CD14-positive monocyte (primary cell): Measurements from ENCODE around the gene NQO1. TPM values are rescaled to one million over a fixed set of nuclear protein-coding genes. Genes with fewer than 3 reads are reported as not detected.

Source experiments
- DNase-seq, 3 donors: peaks; one replicate each; pipeline ENCODE4 v3.0.0-alpha.2; 2011 to 2022
- H2AFZ ChIP-seq: 2 replicates; pipeline ENCODE4 v1.6.0; 2012; ENCODE audit warnings: mild to moderate bottlenecking, low read depth, low read length, inconsistent platforms; ENCODE audit not compliant: insufficient read depth, poor library complexity, severe bottlenecking
- H3K27ac ChIP-seq, 2 donors: 1 replicate in 1 of 2; 2 replicates in 1 of 2; pipeline ENCODE4 v1.5.1; 2012 to 2013; ENCODE audit warnings: low read length in 2 of 2, control low read depth in 1 of 2, inconsistent platforms in 1 of 2, low read depth in 1 of 2, mild to moderate bottlenecking in 1 of 2
- H3K27me3 ChIP-seq, 2 donors: one replicate each; pipeline versions ENCODE4 v1.6.0 to v1.6.1; 2011 to 2013; ENCODE audit warnings: low read length in 2 of 2; ENCODE audit not compliant: control insufficient read depth in 2 of 2, insufficient read depth in 2 of 2
- H3K36me3 ChIP-seq, 2 donors: replicated peaks in 1 of 2; 1 replicate in 1 of 2; 2 replicates in 1 of 2; pipeline versions ENCODE4 v1.5.1 to v1.6.1; 2012 to 2013; ENCODE audit warnings: low read length in 2 of 2, control low read depth in 1 of 2, inconsistent platforms in 1 of 2, mild to moderate bottlenecking in 1 of 2; ENCODE audit not compliant: insufficient read depth in 2 of 2, control insufficient read depth in 1 of 2
- H3K4me1 ChIP-seq, 2 donors: 1 replicate in 1 of 2; 2 replicates in 1 of 2; pipeline versions ENCODE4 v1.5.1 to v1.6.1; 2012 to 2013; ENCODE audit warnings: low read length in 2 of 2, control low read depth in 1 of 2, inconsistent platforms in 1 of 2, mild to moderate bottlenecking in 1 of 2, moderate library complexity in 1 of 2; ENCODE audit not compliant: insufficient read depth in 2 of 2, control insufficient read depth in 1 of 2
- H3K4me2 ChIP-seq: replicated peaks from 2 replicates; pipeline ENCODE3; 2012; ENCODE audit warnings: low read length, moderate library complexity, mild to moderate bottlenecking; ENCODE audit not compliant: poor library complexity, severe bottlenecking; ENCODE audit errors: extremely low read depth
- H3K4me3 ChIP-seq, 3 experiments: fragments of 200-600 bp in 1 of 3; sonication (generic) in 1 of 3; replicated peaks in 1 of 3; 1 replicate in 2 of 3; 2 replicates in 1 of 3; pipeline ENCODE4 v1.5.1; 2011 to 2013; ENCODE audit warnings: low read length in 3 of 3, mild to moderate bottlenecking in 3 of 3, control low read depth in 2 of 3, low read depth in 2 of 3, inconsistent platforms in 1 of 3, moderate library complexity in 1 of 3
- H3K79me2 ChIP-seq: 2 replicates; pipeline ENCODE4 v1.6.0; 2012; ENCODE audit warnings: mild to moderate bottlenecking, control low read depth, inconsistent platforms, low read length, moderate library complexity; ENCODE audit not compliant: insufficient read depth
- H3K9ac ChIP-seq: 2 replicates; pipeline ENCODE4 v1.6.0; 2017; ENCODE audit warnings: low read length, mild to moderate bottlenecking; ENCODE audit not compliant: insufficient read depth, poor library complexity, severe bottlenecking
- H3K9me3 ChIP-seq, 2 donors: replicated peaks in 1 of 2; 1 replicate in 1 of 2; 2 replicates in 1 of 2; pipeline versions ENCODE4 v1.5.1 to v1.6.1; 2012 to 2013; ENCODE audit warnings: low read length in 2 of 2, control low read depth in 1 of 2; ENCODE audit not compliant: control insufficient read depth in 1 of 2, insufficient read depth in 1 of 2
- H4K20me1 ChIP-seq: 2 replicates; pipeline ENCODE4 v1.6.0; 2012; ENCODE audit warnings: mild to moderate bottlenecking, low read length, control low read depth, moderate library complexity; ENCODE audit not compliant: insufficient read depth
- H3K27ac Mint-ChIP-seq, 7 donors: one replicate each; pipeline ENCODE4 v1.8.0; 2020; ENCODE audit warnings: mild to moderate bottlenecking in 7 of 7, mixed read lengths in 7 of 7, moderate library complexity in 6 of 7, inconsistent platforms in 2 of 7
- H3K27me3 Mint-ChIP-seq, 3 donors: one replicate each; pipeline ENCODE4 v1.8.0; 2021 to 2022; ENCODE audit warnings: low read depth in 3 of 3, mild to moderate bottlenecking in 3 of 3, mixed read lengths in 3 of 3, moderate library complexity in 3 of 3, inconsistent platforms in 1 of 3
- H3K36me3 Mint-ChIP-seq, 2 donors: one replicate each; pipeline ENCODE4 v1.8.0; 2020; ENCODE audit warnings: mixed read lengths in 2 of 2, inconsistent platforms in 1 of 2, mild to moderate bottlenecking in 1 of 2
- H3K4me1 Mint-ChIP-seq: one replicate; pipeline ENCODE4 v1.8.0; 2020; ENCODE audit warnings: mild to moderate bottlenecking, mixed read lengths
- H3K4me3 Mint-ChIP-seq, 2 donors: one replicate each; pipeline ENCODE4 v1.8.0; 2020; ENCODE audit warnings: mild to moderate bottlenecking in 2 of 2, mixed read lengths in 2 of 2, moderate library complexity in 1 of 2
- H3K9me3 Mint-ChIP-seq, 7 donors: one replicate each; pipeline ENCODE4 v1.8.0; 2020 to 2022; ENCODE audit warnings: mixed read lengths in 7 of 7, mild to moderate bottlenecking in 6 of 7, moderate library complexity in 6 of 7, inconsistent platforms in 2 of 7
- WGBS: methylation state at CpG from one replicate; pipeline ENCODE4 v1.1.5; 2013; ENCODE audit warnings: missing lambda C conversion rate; ENCODE audit not compliant: insufficient coverage; 5-methylcytosine and 5-hydroxymethylcytosine counted together
- intact Hi-C, 2 donors: fragments of 100-400 bp; cut with micrococcal nuclease; formaldehyde crosslinking; loops; one replicate each; pipeline versions ENCODE4 v1.15.0 to v1.15.1; 2023
- polyA plus RNA-seq, 3 donors: library from polyadenylated mRNA; depleted of rRNA in 1 of 3; unstranded in 2 of 3; stranded (reverse) in 1 of 3; fragments of 300-500 nt in 2 of 3; fragments of >200 nt in 1 of 3; fragmentation: Illumina TruSeq in 2 of 3; gene quantifications; 1 replicate in 2 of 3; 2 replicates in 1 of 3; pipeline ENCODE4 v1.2.3, GENCODE V29; 2012 to 2021
- TF ChIP-seq, protein P1 (sequence below): fragments of 200-600 bp; IDR thresholded peaks from one replicate; pipeline ENCODE4 v1.8.0; 2022; ENCODE audit warnings: antibody characterized with exemption, mild to moderate bottlenecking

The NQO1 gene
- polyA plus RNA-seq, 3 donors = 0.51 to 3.9 (median 3.0) TPM

DNA sequence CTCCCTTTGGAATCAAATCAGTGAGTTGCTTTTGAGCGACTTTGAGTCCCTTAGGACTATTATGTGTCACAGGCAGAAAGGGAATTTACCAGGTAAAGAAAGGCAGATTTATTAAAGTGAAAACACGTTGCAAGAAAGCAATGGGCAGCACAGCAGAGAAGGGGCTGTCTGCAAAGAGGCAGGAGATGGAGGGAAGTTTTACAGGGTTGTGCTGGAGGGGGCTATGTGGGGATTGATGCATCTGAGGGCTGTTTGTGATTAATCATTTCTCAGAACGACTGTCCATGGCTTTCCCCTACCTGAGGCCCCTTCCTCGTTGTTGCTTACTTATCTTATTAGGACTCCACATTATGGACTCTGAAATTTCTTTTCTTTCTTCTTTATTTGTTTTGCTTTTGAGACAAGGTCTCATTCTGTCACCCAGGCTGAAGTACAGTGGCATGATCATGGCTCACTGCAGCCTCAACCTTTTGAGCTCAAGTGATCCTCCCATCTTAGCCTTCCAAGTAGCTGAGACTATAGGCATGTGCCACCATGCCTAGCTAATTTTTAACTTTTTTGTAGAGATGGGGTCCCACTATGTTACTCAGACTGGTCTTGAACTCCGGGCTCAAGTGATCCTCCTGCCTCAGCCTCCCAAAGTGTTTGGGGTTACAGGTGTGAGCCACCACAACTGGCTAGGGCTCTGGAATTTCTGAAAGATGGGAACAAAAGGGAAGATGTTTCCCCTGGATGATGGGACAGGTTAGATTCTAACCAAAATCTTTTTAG, 41.3 kb upstream of the NQO1 start:
- peaks cover 12 to 20% of the 10 kb centered on the region in 2 donors for H3K36me3 Mint-ChIP-seq
- H3K27ac Mint-ChIP-seq = peak overlapping the region in 1 of 7 donors; percentile 15
- Histone ChIP-seq H3K9me3 (no peaks in the 10 kb centered on the region), H2AFZ (no peak overlapping the region), H3K36me3 (no peaks in the 10 kb centered on the region), H3K9ac (no peak overlapping the region), H3K4me1 (peaks cover 10 to 16% of the 10 kb centered on the region in 2 donors), H3K27me3 (no peaks in the 10 kb centered on the region), H3K79me2 (peaks cover 100% of the 10 kb centered on the region), H4K20me1 (peaks cover 94% of the 10 kb centered on the region), H3K4me2 (no peak overlapping the region), H3K27ac (no peak overlapping the region), H3K4me3 (no peak overlapping the region)
- 100% methylated on average over 4 of the region's 5 CpGs for WGBS
- H3K4me1 Mint-ChIP-seq = peaks cover 38% of the 10 kb centered on the region
- TF ChIP-seq, protein P1, sequence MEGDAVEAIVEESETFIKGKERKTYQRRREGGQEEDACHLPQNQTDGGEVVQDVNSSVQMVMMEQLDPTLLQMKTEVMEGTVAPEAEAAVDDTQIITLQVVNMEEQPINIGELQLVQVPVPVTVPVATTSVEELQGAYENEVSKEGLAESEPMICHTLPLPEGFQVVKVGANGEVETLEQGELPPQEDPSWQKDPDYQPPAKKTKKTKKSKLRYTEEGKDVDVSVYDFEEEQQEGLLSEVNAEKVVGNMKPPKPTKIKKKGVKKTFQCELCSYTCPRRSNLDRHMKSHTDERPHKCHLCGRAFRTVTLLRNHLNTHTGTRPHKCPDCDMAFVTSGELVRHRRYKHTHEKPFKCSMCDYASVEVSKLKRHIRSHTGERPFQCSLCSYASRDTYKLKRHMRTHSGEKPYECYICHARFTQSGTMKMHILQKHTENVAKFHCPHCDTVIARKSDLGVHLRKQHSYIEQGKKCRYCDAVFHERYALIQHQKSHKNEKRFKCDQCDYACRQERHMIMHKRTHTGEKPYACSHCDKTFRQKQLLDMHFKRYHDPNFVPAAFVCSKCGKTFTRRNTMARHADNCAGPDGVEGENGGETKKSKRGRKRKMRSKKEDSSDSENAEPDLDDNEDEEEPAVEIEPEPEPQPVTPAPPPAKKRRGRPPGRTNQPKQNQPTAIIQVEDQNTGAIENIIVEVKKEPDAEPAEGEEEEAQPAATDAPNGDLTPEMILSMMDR = no peak
- intact Hi-C loops = no loop called here
- H3K4me3 Mint-ChIP-seq = no peak overlapping the region
- no peaks in the 10 kb centered on the region for H3K27me3 Mint-ChIP-seq
- no peaks in the 10 kb centered on the region for H3K9me3 Mint-ChIP-seq
- DNase-seq = no peak

DNA sequence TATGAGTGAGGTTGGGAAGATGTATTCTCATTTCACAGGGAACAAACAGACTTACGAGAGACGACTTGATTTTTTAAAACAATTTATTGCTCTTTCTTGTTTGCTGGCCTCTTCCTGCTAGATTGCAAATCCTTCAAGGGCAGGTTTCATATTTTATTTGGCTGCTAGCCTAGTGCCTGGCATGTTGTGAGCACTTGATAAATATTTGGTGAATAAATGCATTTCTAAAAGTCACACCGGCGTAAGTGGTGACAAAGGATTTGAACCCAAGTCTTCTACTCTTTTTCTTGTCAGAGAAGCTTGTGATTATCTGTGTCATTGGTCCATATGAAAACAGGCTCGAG, 37.2 kb upstream of the NQO1 start:
- H3K4me3 Mint-ChIP-seq = peak overlapping the region; percentile 94 to 98
- Histone ChIP-seq H2AFZ (no peak overlapping the region), H3K36me3 (no peaks in the 10 kb centered on the region), H3K79me2 (peaks cover 70% of the 10 kb centered on the region), H3K27me3 (no peaks in the 10 kb centered on the region), H3K4me1 (peaks cover 13 to 20% of the 10 kb centered on the region in 2 donors), H4K20me1 (peaks cover 54% of the 10 kb centered on the region), H3K4me2 (peak overlapping the region; percentile 92), H3K27ac (peak overlapping the region in 1 of 2 donors; percentile 98), H3K9ac (peak overlapping the region; percentile 98), H3K9me3 (no peaks in the 10 kb centered on the region), H3K4me3 (peak overlapping the region; percentile 92 to 98 (median 93))
- peak overlapping the region in 6 of 7 donors; percentile 89 to 97 (median 94) for H3K27ac Mint-ChIP-seq
- peaks cover 12 to 15% of the 10 kb centered on the region in 2 donors for H3K36me3 Mint-ChIP-seq
- H3K9me3 Mint-ChIP-seq = no peaks in the 10 kb centered on the region
- 100% methylated on average over 2 of the region's 5 CpGs for WGBS
- TF ChIP-seq, protein P1 = no peak
- H3K4me1 Mint-ChIP-seq = peaks cover 28% of the 10 kb centered on the region
- peaks cover 0 to 5% (median 1%) of the 10 kb centered on the region in 3 donors for H3K27me3 Mint-ChIP-seq
- intact Hi-C loops = no loop called here
- no peak for DNase-seq
